K562 (cell line): Measurements from ENCODE around the gene FAR2. TPM values are rescaled to one million over a fixed set of nuclear protein-coding genes. Genes with fewer than 3 reads are reported as not detected.
A peak's percentile ranks its signal among the peaks of the same experiment; 100 is the strongest.

Source experiments
- ARID2 ChIP-seq: fragments of 450-650 bp; IDR thresholded peaks from 2 replicates; pipeline ENCODE4 v1.6.1; 2017; ENCODE audit warnings: antibody characterized with exemption, mild to moderate bottlenecking
- CBFA2T2 ChIP-seq: fragments of 450-650 bp; conservative IDR thresholded peaks from 2 replicates; pipeline ENCODE4 v1.6.1; 2017; ENCODE audit warnings: mild to moderate bottlenecking
- CBX1 ChIP-seq: sonication (generic); IDR thresholded peaks from 2 replicates; pipeline ENCODE4 v1.6.1; 2016; ENCODE audit warnings: antibody characterized with exemption, low read depth, mild to moderate bottlenecking
- CHD7 ChIP-seq: fragments of 200-600 bp; sonication (generic); IDR thresholded peaks from one replicate; pipeline ENCODE4 v1.6.1; 2012; ENCODE audit warnings: mild to moderate bottlenecking, low read depth, low read length, inconsistent platforms
- NR2C1 ChIP-seq, 2 experiments: fragments of 450-650 bp; IDR thresholded peaks; 2 replicates each; pipeline ENCODE4 v1.6.1; 2017; ENCODE audit warnings: mild to moderate bottlenecking in 2 of 2, antibody characterized with exemption in 1 of 2, inconsistent platforms in 1 of 2, missing compliant biosample characterization in 1 of 2, missing genetic modification characterization in 1 of 2
- POLR2AphosphoS5 ChIP-seq: IDR thresholded peaks from 2 replicates; pipeline ENCODE4 v1.6.1; 2011; ENCODE audit warnings: mild to moderate bottlenecking, low read depth, low read length, moderate library complexity; ENCODE audit not compliant: control insufficient read depth, insufficient read depth
- ZBTB12 ChIP-seq: fragments of 250-450 bp; sonication (Bioruptor Pico); IDR thresholded peaks from 2 replicates; pipeline ENCODE4 v1.4.0; 2020
- ZNF224 ChIP-seq: sonication (generic); formaldehyde crosslinking; IDR thresholded peaks from 2 replicates; pipeline ENCODE4 v1.8.0; 2022; ENCODE audit warnings: mild to moderate bottlenecking, missing genetic modification reagents
- ZNF766 ChIP-seq: fragments of 200-800 bp; sonication (Bioruptor generic); conservative IDR thresholded peaks from 2 replicates; pipeline ENCODE4 v1.6.1; 2016; ENCODE audit warnings: missing genetic modification characterization, missing compliant biosample characterization
- polyA plus RNA-seq, 8 experiments: library from polyadenylated mRNA; depleted of rRNA in 4 of 8; stranded (reverse) in 5 of 8; unstranded in 3 of 8; fragments of >200 nt; fragmentation: Nextera tagmentation in 2 of 8; fragmentation: Illumina TruSeq in 1 of 8; extraction: Ambion mirVana in 2 of 8; extraction: Trizol in 1 of 8; gene quantifications; 2 replicates each; pipeline versions ENCODE4 v1.2.1 to v1.2.3, GENCODE V29; 2011 to 2014; ENCODE audit warnings: inconsistent platforms in 1 of 8, missing spikeins in 1 of 8
- total RNA-seq, 7 experiments: library from RNA; depleted of rRNA in 6 of 7; stranded (reverse); fragments of >200 nt in 6 of 7; fragmentation: Illumina TruSeq in 2 of 7; extraction: Trizol in 2 of 7; gene quantifications; 2 replicates each; pipeline versions ENCODE4 v1.2.1 to v1.2.3, GENCODE V29; 2011 to 2021; ENCODE audit warnings: low replicate concordance in 1 of 7

Gene FAR2
- total and polyA plus RNA-seq, 9 of the 15 experiments (the other 6 are each of a cell fraction or from before 2014, with no cell fraction given), result 5.0 to 13.4 (median 8.5) TPM

- peak; percentile 78 for TF ChIP-seq ZBTB12 (CRISPR knock-in tag)
- TF ChIP-seq CBX1, result no peak
- no peak for TF ChIP-seq ZNF224 (CRISPR knock-in tag)
- no peak for TF ChIP-seq CBFA2T2
- peak; percentile 79 for TF ChIP-seq POLR2AphosphoS5
- TF ChIP-seq CHD7, result no peak
- TF ChIP-seq ARID2, result no peak
- TF ChIP-seq ZNF766 (CRISPR knock-in tag), result peak; percentile 52
- no peak for TF ChIP-seq NR2C1 (IDR thresholded peaks at IDR 0.05)
- TF ChIP-seq NR2C1 (tag; IDR thresholded peaks at IDR 0.05), result peak; percentile 53
These were observed 231.8 kb downstream of the FAR2 start, which contains the start of gene ERGIC2 (continued) for GRCh38 chr12:29380536-29381523.
